CD14-positive monocyte (primary cell): ENCODE measurements around the gene ZFHX3. TPM values are rescaled to one million over a fixed set of nuclear protein-coding genes. Genes with fewer than 3 reads are reported as not detected.

Experiments used
- DNase-seq, 3 donors: peaks; one replicate each; pipeline ENCODE4 v3.0.0-alpha.2; 2011 to 2022
- H2AFZ ChIP-seq: 2 replicates; pipeline ENCODE4 v1.6.0; 2012; ENCODE audit warnings: mild to moderate bottlenecking, low read depth, low read length, inconsistent platforms; ENCODE audit not compliant: insufficient read depth, poor library complexity, severe bottlenecking
- H3K27ac ChIP-seq, 2 donors: 1 replicate in 1 of 2; 2 replicates in 1 of 2; pipeline ENCODE4 v1.5.1; 2012 to 2013; ENCODE audit warnings: low read length in 2 of 2, control low read depth in 1 of 2, inconsistent platforms in 1 of 2, low read depth in 1 of 2, mild to moderate bottlenecking in 1 of 2
- H3K27me3 ChIP-seq, 2 donors: one replicate each; pipeline versions ENCODE4 v1.6.0 to v1.6.1; 2011 to 2013; ENCODE audit warnings: low read length in 2 of 2; ENCODE audit not compliant: control insufficient read depth in 2 of 2, insufficient read depth in 2 of 2
- H3K36me3 ChIP-seq, 2 donors: replicated peaks in 1 of 2; 1 replicate in 1 of 2; 2 replicates in 1 of 2; pipeline versions ENCODE4 v1.5.1 to v1.6.1; 2012 to 2013; ENCODE audit warnings: low read length in 2 of 2, control low read depth in 1 of 2, inconsistent platforms in 1 of 2, mild to moderate bottlenecking in 1 of 2; ENCODE audit not compliant: insufficient read depth in 2 of 2, control insufficient read depth in 1 of 2
- H3K4me1 ChIP-seq, 2 donors: 1 replicate in 1 of 2; 2 replicates in 1 of 2; pipeline versions ENCODE4 v1.5.1 to v1.6.1; 2012 to 2013; ENCODE audit warnings: low read length in 2 of 2, control low read depth in 1 of 2, inconsistent platforms in 1 of 2, mild to moderate bottlenecking in 1 of 2, moderate library complexity in 1 of 2; ENCODE audit not compliant: insufficient read depth in 2 of 2, control insufficient read depth in 1 of 2
- H3K4me2 ChIP-seq: replicated peaks from 2 replicates; pipeline ENCODE3; 2012; ENCODE audit warnings: low read length, moderate library complexity, mild to moderate bottlenecking; ENCODE audit not compliant: poor library complexity, severe bottlenecking; ENCODE audit errors: extremely low read depth
- H3K4me3 ChIP-seq, 3 experiments: fragments of 200-600 bp in 1 of 3; sonication (generic) in 1 of 3; replicated peaks in 1 of 3; 1 replicate in 2 of 3; 2 replicates in 1 of 3; pipeline ENCODE4 v1.5.1; 2011 to 2013; ENCODE audit warnings: low read length in 3 of 3, mild to moderate bottlenecking in 3 of 3, control low read depth in 2 of 3, low read depth in 2 of 3, inconsistent platforms in 1 of 3, moderate library complexity in 1 of 3
- H3K79me2 ChIP-seq: 2 replicates; pipeline ENCODE4 v1.6.0; 2012; ENCODE audit warnings: mild to moderate bottlenecking, control low read depth, inconsistent platforms, low read length, moderate library complexity; ENCODE audit not compliant: insufficient read depth
- H3K9ac ChIP-seq: 2 replicates; pipeline ENCODE4 v1.6.0; 2017; ENCODE audit warnings: low read length, mild to moderate bottlenecking; ENCODE audit not compliant: insufficient read depth, poor library complexity, severe bottlenecking
- H3K9me3 ChIP-seq, 2 donors: replicated peaks in 1 of 2; 1 replicate in 1 of 2; 2 replicates in 1 of 2; pipeline versions ENCODE4 v1.5.1 to v1.6.1; 2012 to 2013; ENCODE audit warnings: low read length in 2 of 2, control low read depth in 1 of 2; ENCODE audit not compliant: control insufficient read depth in 1 of 2, insufficient read depth in 1 of 2
- H4K20me1 ChIP-seq: 2 replicates; pipeline ENCODE4 v1.6.0; 2012; ENCODE audit warnings: mild to moderate bottlenecking, low read length, control low read depth, moderate library complexity; ENCODE audit not compliant: insufficient read depth
- H3K27ac Mint-ChIP-seq, 7 donors: one replicate each; pipeline ENCODE4 v1.8.0; 2020; ENCODE audit warnings: mild to moderate bottlenecking in 7 of 7, mixed read lengths in 7 of 7, moderate library complexity in 6 of 7, inconsistent platforms in 2 of 7
- H3K27me3 Mint-ChIP-seq, 3 donors: one replicate each; pipeline ENCODE4 v1.8.0; 2021 to 2022; ENCODE audit warnings: low read depth in 3 of 3, mild to moderate bottlenecking in 3 of 3, mixed read lengths in 3 of 3, moderate library complexity in 3 of 3, inconsistent platforms in 1 of 3
- H3K36me3 Mint-ChIP-seq, 2 donors: one replicate each; pipeline ENCODE4 v1.8.0; 2020; ENCODE audit warnings: mixed read lengths in 2 of 2, inconsistent platforms in 1 of 2, mild to moderate bottlenecking in 1 of 2
- H3K4me1 Mint-ChIP-seq: one replicate; pipeline ENCODE4 v1.8.0; 2020; ENCODE audit warnings: mild to moderate bottlenecking, mixed read lengths
- H3K4me3 Mint-ChIP-seq, 2 donors: one replicate each; pipeline ENCODE4 v1.8.0; 2020; ENCODE audit warnings: mild to moderate bottlenecking in 2 of 2, mixed read lengths in 2 of 2, moderate library complexity in 1 of 2
- H3K9me3 Mint-ChIP-seq, 7 donors: one replicate each; pipeline ENCODE4 v1.8.0; 2020 to 2022; ENCODE audit warnings: mixed read lengths in 7 of 7, mild to moderate bottlenecking in 6 of 7, moderate library complexity in 6 of 7, inconsistent platforms in 2 of 7
- CTCF ChIP-seq: fragments of 200-600 bp; IDR thresholded peaks from one replicate; pipeline ENCODE4 v1.8.0; 2022; ENCODE audit warnings: antibody characterized with exemption, mild to moderate bottlenecking
- WGBS: methylation state at CpG from one replicate; pipeline ENCODE4 v1.1.5; 2013; ENCODE audit warnings: missing lambda C conversion rate; ENCODE audit not compliant: insufficient coverage; 5-methylcytosine and 5-hydroxymethylcytosine counted together
- intact Hi-C, 2 donors: fragments of 100-400 bp; cut with micrococcal nuclease; formaldehyde crosslinking; loops; one replicate each; pipeline versions ENCODE4 v1.15.0 to v1.15.1; 2023
- polyA plus RNA-seq, 3 donors: library from polyadenylated mRNA; depleted of rRNA in 1 of 3; unstranded in 2 of 3; stranded (reverse) in 1 of 3; fragments of 300-500 nt in 2 of 3; fragments of >200 nt in 1 of 3; fragmentation: Illumina TruSeq in 2 of 3; gene quantifications; 1 replicate in 2 of 3; 2 replicates in 1 of 3; pipeline ENCODE4 v1.2.3, GENCODE V29; 2012 to 2021

The ZFHX3 gene
- polyA plus RNA-seq, 3 donors = 0.42 to 4.2 (median 0.43) TPM

GRCh38 chr16:72958522-72959076, 89.3 kb downstream of the ZFHX3 start:
- Histone ChIP-seq H3K4me3 (no peak overlapping the region), H3K9me3 (peaks cover 0 to 7% of the 10 kb centered on the region in 2 donors), H3K9ac (no peak overlapping the region), H3K27me3 (no peaks in the 10 kb centered on the region), H2AFZ (no peak overlapping the region), H3K27ac (no peak overlapping the region), H3K4me2 (no peak overlapping the region), H3K36me3 (peaks cover 11 to 26% of the 10 kb centered on the region in 2 donors), H4K20me1 (peaks cover 34% of the 10 kb centered on the region), H3K4me1 (no peaks in the 10 kb centered on the region), H3K79me2 (no peaks in the 10 kb centered on the region)
- peaks cover 1 to 13% (median 9%) of the 10 kb centered on the region in 7 donors for H3K9me3 Mint-ChIP-seq
- H3K27ac Mint-ChIP-seq = peak overlapping the region in 4 of 7 donors; percentile 2 to 68 (median 28)
- no peak for TF ChIP-seq CTCF
- no peak overlapping the region for H3K4me3 Mint-ChIP-seq
- peaks cover 33% of the 10 kb centered on the region in 2 donors for H3K36me3 Mint-ChIP-seq
- no peak for DNase-seq
- 83% methylated on average over 5 of the region's 18 CpGs for WGBS
- no peaks in the 10 kb centered on the region for H3K4me1 Mint-ChIP-seq
- intact Hi-C loops = loop anchor here in 1 of 2 donors (10.0 kb wide), 1 partner anchor 124 kb away; no protein-coding TSS in a partner anchor
- H3K27me3 Mint-ChIP-seq = peaks cover 3 to 6% (median 3%) of the 10 kb centered on the region in 3 donors

- H3K4me3 Mint-ChIP-seq = no peak overlapping the region
- DNase-seq = no peak
- H3K36me3 Mint-ChIP-seq = peaks cover 33% of the 10 kb centered on the region in 2 donors
Measured at GRCh38 chr16:72957303-72958277, 90.3 kb downstream of the ZFHX3 start.

More at GRCh38 chr16:72957303-72958277, 90.3 kb downstream of the ZFHX3 start:
- H3K27me3 ChIP-seq = no peaks in the 10 kb centered on the region
- peak overlapping the region in 1 of 7 donors; percentile 31 for H3K27ac Mint-ChIP-seq
- H4K20me1 ChIP-seq = peaks cover 31% of the 10 kb centered on the region
- no peaks in the 10 kb centered on the region for H3K4me1 ChIP-seq
- no peaks in the 10 kb centered on the region for H3K79me2 ChIP-seq
- no peak overlapping the region for H2AFZ ChIP-seq
- no peak overlapping the region for H3K27ac ChIP-seq
- no peak overlapping the region for H3K4me3 ChIP-seq
- no peak overlapping the region for H3K9ac ChIP-seq
- no peak overlapping the region for H3K4me2 ChIP-seq
- peaks cover 11 to 26% of the 10 kb centered on the region in 2 donors for H3K36me3 ChIP-seq
- intact Hi-C loops = loop anchor here in 1 of 2 donors (10.0 kb wide), 1 partner anchor 123 kb away; no protein-coding TSS in a partner anchor
- H3K4me1 Mint-ChIP-seq = no peaks in the 10 kb centered on the region
- no peak for TF ChIP-seq CTCF
- H3K27me3 Mint-ChIP-seq = peaks cover 0 to 6% (median 3%) of the 10 kb centered on the region in 3 donors
- H3K9me3 Mint-ChIP-seq = peaks cover 1 to 13% (median 9%) of the 10 kb centered on the region in 7 donors
- WGBS = 97% methylated on average over 24 of the region's 50 CpGs
- H3K9me3 ChIP-seq = peaks cover 0 to 7% of the 10 kb centered on the region in 2 donors
